Muscle layer of duodenum (tissue), 2 donors: ENCODE data around the gene TRIM63.

Experiments
- H3K27ac ChIP-seq: one replicate; pipeline ENCODE4 v1.7.0; 2013; ENCODE audit warnings: mild to moderate bottlenecking, low read length
- H3K27me3 ChIP-seq: one replicate; pipeline ENCODE4 v1.7.0; 2013; ENCODE audit warnings: low read depth, mild to moderate bottlenecking, control low read depth, low read length
- H3K36me3 ChIP-seq, 2 donors: one replicate each; pipeline ENCODE4 v1.7.0; 2013; ENCODE audit warnings: low read length in 2 of 2, control low read depth in 1 of 2, mild to moderate bottlenecking in 1 of 2; ENCODE audit not compliant: insufficient read depth in 2 of 2, control insufficient read depth in 1 of 2
- H3K4me1 ChIP-seq, 2 donors: one replicate each; pipeline ENCODE4 v1.7.0; 2013; ENCODE audit warnings: low read length in 2 of 2, mild to moderate bottlenecking in 2 of 2, control low read depth in 1 of 2, moderate library complexity in 1 of 2; ENCODE audit not compliant: insufficient read depth in 2 of 2, control insufficient read depth in 1 of 2
- H3K4me3 ChIP-seq, 2 donors: one replicate each; pipeline ENCODE4 v1.7.0; 2013; ENCODE audit warnings: low read length in 2 of 2, low read depth in 1 of 2, mild to moderate bottlenecking in 1 of 2
- H3K9me3 ChIP-seq, 2 donors: one replicate each; pipeline ENCODE4 v1.7.0; 2013; ENCODE audit warnings: low read length in 2 of 2, control low read depth in 1 of 2, mild to moderate bottlenecking in 1 of 2; ENCODE audit not compliant: control insufficient read depth in 1 of 2
- donor health status: healthy.

The TRIM63 gene

GRCh38 chr1:26050248-26050640, 17.2 kb downstream of the TRIM63 start:
- Histone ChIP-seq H3K4me3 (no peak overlapping the region), H3K36me3 (no peaks in the 10 kb centered on the region), H3K27ac (no peak overlapping the region), H3K27me3 (peaks cover 19% of the 10 kb centered on the region), H3K9me3 (no peaks in the 10 kb centered on the region), H3K4me1 (peaks cover 0 to 15% of the 10 kb centered on the region in 2 donors)

- H3K4me3 ChIP-seq, result no peak overlapping the region
- no peaks in the 10 kb centered on the region for H3K36me3 ChIP-seq
- peaks cover 0 to 17% of the 10 kb centered on the region in 2 donors for H3K4me1 ChIP-seq
- H3K9me3 ChIP-seq, result no peaks in the 10 kb centered on the region
- peaks cover 23% of the 10 kb centered on the region for H3K27me3 ChIP-seq
- H3K27ac ChIP-seq, result no peak overlapping the region
Measured at GRCh38 chr1:26049531-26050247, 17.7 kb downstream of the TRIM63 start.

GRCh38 chr1:26047278-26047874, 20.1 kb downstream of the TRIM63 start:
- H3K9me3 ChIP-seq, result no peaks in the 10 kb centered on the region
- H3K4me3 ChIP-seq, result no peak overlapping the region
- H3K27ac ChIP-seq, result no peak overlapping the region
- no peaks in the 10 kb centered on the region for H3K36me3 ChIP-seq
- H3K4me1 ChIP-seq, result peaks cover 0 to 17% of the 10 kb centered on the region in 2 donors
- peaks cover 31% of the 10 kb centered on the region for H3K27me3 ChIP-seq

GRCh38 chr1:26046246-26047095, 21.0 kb downstream of the TRIM63 start:
- Histone ChIP-seq H3K36me3 (no peaks in the 10 kb centered on the region), H3K4me1 (peaks cover 0 to 17% of the 10 kb centered on the region in 2 donors), H3K4me3 (peak overlapping the region in 1 of 2 donors; percentile 48), H3K9me3 (no peaks in the 10 kb centered on the region), H3K27me3 (peaks cover 31% of the 10 kb centered on the region), H3K27ac (no peak overlapping the region)

- Histone ChIP-seq H3K4me3 (peak within 1 kb of the TSS in 1 of 2 donors; percentile 48), H3K9me3 (no peaks in the 10 kb centered on the region), H3K27ac (no peak within 1 kb of the TSS), H3K4me1 (peaks cover 0 to 17% of the 10 kb centered on the region in 2 donors), H3K36me3 (no peaks in the 10 kb centered on the region), H3K27me3 (peaks cover 31% of the 10 kb centered on the region)
Measured at GRCh38 chr1:26045722-26046245, 21.6 kb downstream of the TRIM63 start, which contains the start of gene SLC30A2. Gene SLC30A2 (minus strand): TSS chr1:26046118. CDS start chr1:26045896, 222 bp downstream.

GRCh38 chr1:26044971-26045721, 22.3 kb downstream of the TRIM63 start:
- peaks cover 31% of the 10 kb centered on the region for H3K27me3 ChIP-seq
- peaks cover 0 to 17% of the 10 kb centered on the region in 2 donors for H3K4me1 ChIP-seq
- H3K9me3 ChIP-seq, result no peaks in the 10 kb centered on the region
- no peak overlapping the region for H3K27ac ChIP-seq
- peak overlapping the region in 1 of 2 donors; percentile 48 for H3K4me3 ChIP-seq
- no peaks in the 10 kb centered on the region for H3K36me3 ChIP-seq

- Histone ChIP-seq H3K4me1 (peaks cover 0 to 17% of the 10 kb centered on the region in 2 donors), H3K4me3 (no peak overlapping the region), H3K27me3 (peaks cover 31% of the 10 kb centered on the region)
Measured at GRCh38 chr1:26044414-26044813, 23.0 kb downstream of the TRIM63 start.

GRCh38 chr1:26043765-26044164, 23.7 kb downstream of the TRIM63 start:
- H3K27ac ChIP-seq, result no peak overlapping the region
- no peak overlapping the region for H3K4me3 ChIP-seq
- H3K36me3 ChIP-seq, result no peaks in the 10 kb centered on the region
- no peaks in the 10 kb centered on the region for H3K9me3 ChIP-seq
- peaks cover 0 to 17% of the 10 kb centered on the region in 2 donors for H3K4me1 ChIP-seq
- H3K27me3 ChIP-seq, result peaks cover 31% of the 10 kb centered on the region

More at GRCh38 chr1:26044414-26044813, 23.0 kb downstream of the TRIM63 start:
- Histone ChIP-seq H3K9me3 (no peaks in the 10 kb centered on the region), H3K36me3 (no peaks in the 10 kb centered on the region), H3K27ac (no peak overlapping the region)

GRCh38 chr1:26041978-26042377, 25.5 kb downstream of the TRIM63 start:
- H3K4me3 ChIP-seq, result no peak overlapping the region
- peaks cover 26% of the 10 kb centered on the region for H3K27me3 ChIP-seq
- no peak overlapping the region for H3K27ac ChIP-seq
- H3K4me1 ChIP-seq, result peaks cover 0 to 17% of the 10 kb centered on the region in 2 donors
- no peaks in the 10 kb centered on the region for H3K9me3 ChIP-seq
- no peaks in the 10 kb centered on the region for H3K36me3 ChIP-seq

- Histone ChIP-seq H3K4me1 (peaks cover 0 to 16% of the 10 kb centered on the region in 2 donors), H3K36me3 (no peaks in the 10 kb centered on the region), H3K4me3 (no peak overlapping the region), H3K27me3 (peaks cover 20% of the 10 kb centered on the region), H3K9me3 (no peaks in the 10 kb centered on the region), H3K27ac (no peak overlapping the region)
Measured at GRCh38 chr1:26041401-26041800, 26.0 kb downstream of the TRIM63 start.
